ENCODE measurements around the gene MVB12B.

DNA sequence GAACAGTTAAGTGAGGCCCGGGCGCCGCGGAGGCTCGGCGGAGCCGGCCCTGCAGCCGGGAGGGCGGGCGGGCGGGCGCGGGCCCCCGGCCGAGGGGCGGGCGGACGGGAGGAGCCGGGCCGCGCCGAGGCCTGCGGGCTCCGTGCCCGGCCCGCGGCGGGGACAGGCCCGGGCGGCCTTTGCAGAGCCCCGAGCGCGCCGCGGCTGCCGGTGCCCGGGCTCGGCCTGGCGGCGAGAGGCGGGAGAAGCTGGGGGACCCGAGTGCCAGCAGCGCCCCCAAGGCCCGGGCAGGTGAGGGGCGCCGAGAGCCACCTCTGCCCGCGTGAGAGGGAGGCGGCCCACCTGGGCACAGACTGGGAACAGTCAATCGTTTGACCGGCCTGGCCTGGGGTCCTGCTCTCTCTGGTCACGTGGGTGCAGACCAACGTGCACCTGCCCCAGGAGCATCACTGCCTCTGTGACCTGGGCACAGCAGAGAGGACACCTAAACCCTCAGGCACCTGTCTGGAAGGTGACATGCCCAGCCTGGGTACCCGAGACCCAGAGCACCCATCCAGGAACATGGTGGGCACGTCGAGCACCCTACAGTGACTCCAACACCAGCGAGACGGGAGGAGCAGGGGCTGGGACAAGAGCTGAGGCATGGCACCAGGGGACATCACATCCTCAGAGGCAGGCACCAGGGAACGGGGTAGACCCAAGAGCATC, 531 bp downstream of the MVB12B start:
- TF ChIP-seq, protein P1, sequence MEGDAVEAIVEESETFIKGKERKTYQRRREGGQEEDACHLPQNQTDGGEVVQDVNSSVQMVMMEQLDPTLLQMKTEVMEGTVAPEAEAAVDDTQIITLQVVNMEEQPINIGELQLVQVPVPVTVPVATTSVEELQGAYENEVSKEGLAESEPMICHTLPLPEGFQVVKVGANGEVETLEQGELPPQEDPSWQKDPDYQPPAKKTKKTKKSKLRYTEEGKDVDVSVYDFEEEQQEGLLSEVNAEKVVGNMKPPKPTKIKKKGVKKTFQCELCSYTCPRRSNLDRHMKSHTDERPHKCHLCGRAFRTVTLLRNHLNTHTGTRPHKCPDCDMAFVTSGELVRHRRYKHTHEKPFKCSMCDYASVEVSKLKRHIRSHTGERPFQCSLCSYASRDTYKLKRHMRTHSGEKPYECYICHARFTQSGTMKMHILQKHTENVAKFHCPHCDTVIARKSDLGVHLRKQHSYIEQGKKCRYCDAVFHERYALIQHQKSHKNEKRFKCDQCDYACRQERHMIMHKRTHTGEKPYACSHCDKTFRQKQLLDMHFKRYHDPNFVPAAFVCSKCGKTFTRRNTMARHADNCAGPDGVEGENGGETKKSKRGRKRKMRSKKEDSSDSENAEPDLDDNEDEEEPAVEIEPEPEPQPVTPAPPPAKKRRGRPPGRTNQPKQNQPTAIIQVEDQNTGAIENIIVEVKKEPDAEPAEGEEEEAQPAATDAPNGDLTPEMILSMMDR (IDR thresholded peaks at IDR 0.05; ENCODE audit: poor library complexity, severe bottlenecking): peak; percentile 54
- TF ChIP-seq EZH2 (IDR thresholded peaks at IDR 0.05; ENCODE audit: borderline replicate concordance, insufficient read depth, low read length, poor library complexity, severe bottlenecking) (no peak), SMC3 (conservative IDR thresholded peaks at IDR 0.05; ENCODE audit: poor library complexity) (no peak), RAD21 (conservative IDR thresholded peaks at IDR 0.05) (peak; percentile 16), EP300 (conservative IDR thresholded peaks at IDR 0.05; ENCODE audit: poor library complexity, severe bottlenecking) (no peak), POLR2AphosphoS5 (IDR thresholded peaks at IDR 0.05) (no peak), TAF1 (IDR thresholded peaks at IDR 0.05; ENCODE audit: low read depth) (no peak), MXI1 (conservative IDR thresholded peaks at IDR 0.05; ENCODE audit: poor library complexity, severe bottlenecking) (peak; percentile 48)
